Loucy (cell line): Measurements from ENCODE around the gene MAP10.

Experiments used
- H2AFZ ChIP-seq: fragments of 200-600 bp; sonication (generic); 2 replicates; pipeline ENCODE4 v1.6.0; 2016; ENCODE audit warnings: antibody characterized with exemption, mild to moderate bottlenecking, low read length, moderate library complexity
- H3F3A ChIP-seq: fragments of 200-600 bp; 2 replicates; pipeline ENCODE4 v1.6.0; 2016; ENCODE audit warnings: antibody characterized with exemption, low read depth, mild to moderate bottlenecking
- H3K27me3 ChIP-seq: fragments of 200-600 bp; sonication (generic); 2 replicates; pipeline ENCODE4 v1.6.1; 2014; ENCODE audit warnings: low read length, mild to moderate bottlenecking; ENCODE audit not compliant: insufficient read depth, poor library complexity, severe bottlenecking
- H3K36me3 ChIP-seq: fragments of 200-600 bp; sonication (generic); 2 replicates; pipeline ENCODE4 v1.6.1; 2016; ENCODE audit warnings: low read length; ENCODE audit not compliant: insufficient read depth
- H3K4me1 ChIP-seq: fragments of 200-600 bp; sonication (generic); 2 replicates; pipeline ENCODE4 v1.5.1; 2014; ENCODE audit warnings: low read length, mild to moderate bottlenecking; ENCODE audit not compliant: insufficient read depth, poor library complexity, severe bottlenecking
- H3K4me2 ChIP-seq: fragments of 200-600 bp; sonication (generic); 2 replicates; pipeline ENCODE4 v1.6.0; 2014; ENCODE audit warnings: antibody characterized with exemption, low read length, low read depth, mild to moderate bottlenecking; ENCODE audit not compliant: poor library complexity, severe bottlenecking
- H3K4me3 ChIP-seq: fragments of 200-600 bp; sonication (generic); 2 replicates; pipeline ENCODE4 v1.5.1; 2014; ENCODE audit warnings: low read length, mild to moderate bottlenecking, mixed read lengths; ENCODE audit not compliant: poor library complexity, severe bottlenecking
- H3K79me2 ChIP-seq: fragments of 200-600 bp; sonication (generic); 2 replicates; pipeline ENCODE4 v1.6.1; 2014; ENCODE audit warnings: low read length; ENCODE audit not compliant: insufficient read depth
- H3K9ac ChIP-seq: fragments of 200-600 bp; sonication (generic); 2 replicates; pipeline ENCODE4 v1.6.0; 2014; ENCODE audit warnings: mild to moderate bottlenecking, low read depth, low read length, moderate library complexity; ENCODE audit not compliant: poor library complexity, severe bottlenecking
- H3K9me2 ChIP-seq: fragments of 200-600 bp; sonication (generic); replicated peaks from 2 replicates; pipeline ENCODE4 v1.6.1; 2016; ENCODE audit warnings: low read depth, low read length, mixed read lengths
- H3K9me3 ChIP-seq: fragments of 200-600 bp; sonication (generic); 2 replicates; pipeline ENCODE4 v1.6.1; 2014; ENCODE audit warnings: mild to moderate bottlenecking, antibody characterized with exemption, low read length, low read depth; ENCODE audit not compliant: insufficient read depth
- H4K20me1 ChIP-seq: fragments of 200-600 bp; sonication (generic); 2 replicates; pipeline ENCODE4 v1.6.0; 2014; ENCODE audit warnings: antibody characterized with exemption, low read length, mild to moderate bottlenecking; ENCODE audit not compliant: insufficient read depth, poor library complexity, severe bottlenecking
- EZH2phosphoT487 ChIP-seq: fragments of 200-600 bp; IDR thresholded peaks from 2 replicates; pipeline ENCODE4 v1.6.1; 2018; ENCODE audit warnings: antibody characterized with exemption, mild to moderate bottlenecking, moderate library complexity, borderline replicate concordance
- TF ChIP-seq, protein P1 (sequence below): fragments of 200-600 bp; sonication (generic); conservative IDR thresholded peaks from 2 replicates; pipeline ENCODE4 v1.5.1; 2014; ENCODE audit warnings: mild to moderate bottlenecking, antibody characterized with exemption, low read length

Gene MAP10

DNA sequence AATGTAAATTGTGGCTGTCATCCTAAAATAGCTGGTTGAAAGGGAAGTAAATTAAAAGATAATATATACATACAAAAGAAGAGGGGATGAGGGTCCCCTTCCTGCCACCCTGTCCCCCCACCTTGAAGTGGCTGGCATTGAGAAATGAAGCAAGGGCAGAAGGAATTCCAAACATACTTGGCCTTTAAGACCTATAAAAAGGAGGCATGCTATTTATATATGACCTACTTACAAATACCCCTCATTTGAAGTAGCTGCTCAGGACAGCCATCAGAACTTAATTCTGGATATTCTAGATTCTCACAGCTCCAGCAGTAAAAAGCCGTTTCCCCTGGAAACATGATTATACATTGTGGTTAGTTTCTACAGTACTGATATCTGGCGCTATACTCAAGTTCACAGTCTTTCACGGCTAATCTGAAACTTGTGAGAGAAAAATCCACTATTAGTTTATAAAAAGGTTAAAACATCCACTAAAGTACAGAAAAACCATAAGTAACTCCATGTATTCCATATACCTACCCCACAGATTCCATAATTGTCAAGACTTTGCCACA, 9.6 kb upstream of the MAP10 start:
- H3K4me3 ChIP-seq, result no peak overlapping the region
- H3K9ac ChIP-seq, result peak overlapping the region; percentile 69
- peaks cover 65% of the 10 kb centered on the region for H3K4me1 ChIP-seq
- no peaks in the 10 kb centered on the region for H3K36me3 ChIP-seq
- H4K20me1 ChIP-seq, result no peaks in the 10 kb centered on the region
- no peaks in the 10 kb centered on the region for H3K27me3 ChIP-seq
- peaks cover 13% of the 10 kb centered on the region for H3F3A ChIP-seq
- no peaks in the 10 kb centered on the region for H3K9me2 ChIP-seq
- no peaks in the 10 kb centered on the region for H3K9me3 ChIP-seq
- no peak overlapping the region; the same call in 1 of the 2 replicates for H2AFZ ChIP-seq
- TF ChIP-seq, protein P1, sequence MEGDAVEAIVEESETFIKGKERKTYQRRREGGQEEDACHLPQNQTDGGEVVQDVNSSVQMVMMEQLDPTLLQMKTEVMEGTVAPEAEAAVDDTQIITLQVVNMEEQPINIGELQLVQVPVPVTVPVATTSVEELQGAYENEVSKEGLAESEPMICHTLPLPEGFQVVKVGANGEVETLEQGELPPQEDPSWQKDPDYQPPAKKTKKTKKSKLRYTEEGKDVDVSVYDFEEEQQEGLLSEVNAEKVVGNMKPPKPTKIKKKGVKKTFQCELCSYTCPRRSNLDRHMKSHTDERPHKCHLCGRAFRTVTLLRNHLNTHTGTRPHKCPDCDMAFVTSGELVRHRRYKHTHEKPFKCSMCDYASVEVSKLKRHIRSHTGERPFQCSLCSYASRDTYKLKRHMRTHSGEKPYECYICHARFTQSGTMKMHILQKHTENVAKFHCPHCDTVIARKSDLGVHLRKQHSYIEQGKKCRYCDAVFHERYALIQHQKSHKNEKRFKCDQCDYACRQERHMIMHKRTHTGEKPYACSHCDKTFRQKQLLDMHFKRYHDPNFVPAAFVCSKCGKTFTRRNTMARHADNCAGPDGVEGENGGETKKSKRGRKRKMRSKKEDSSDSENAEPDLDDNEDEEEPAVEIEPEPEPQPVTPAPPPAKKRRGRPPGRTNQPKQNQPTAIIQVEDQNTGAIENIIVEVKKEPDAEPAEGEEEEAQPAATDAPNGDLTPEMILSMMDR, result no peak
- no peak for TF ChIP-seq EZH2phosphoT487
- no peaks in the 10 kb centered on the region for H3K79me2 ChIP-seq
- H3K4me2 ChIP-seq, result peak overlapping the region; percentile 10

DNA sequence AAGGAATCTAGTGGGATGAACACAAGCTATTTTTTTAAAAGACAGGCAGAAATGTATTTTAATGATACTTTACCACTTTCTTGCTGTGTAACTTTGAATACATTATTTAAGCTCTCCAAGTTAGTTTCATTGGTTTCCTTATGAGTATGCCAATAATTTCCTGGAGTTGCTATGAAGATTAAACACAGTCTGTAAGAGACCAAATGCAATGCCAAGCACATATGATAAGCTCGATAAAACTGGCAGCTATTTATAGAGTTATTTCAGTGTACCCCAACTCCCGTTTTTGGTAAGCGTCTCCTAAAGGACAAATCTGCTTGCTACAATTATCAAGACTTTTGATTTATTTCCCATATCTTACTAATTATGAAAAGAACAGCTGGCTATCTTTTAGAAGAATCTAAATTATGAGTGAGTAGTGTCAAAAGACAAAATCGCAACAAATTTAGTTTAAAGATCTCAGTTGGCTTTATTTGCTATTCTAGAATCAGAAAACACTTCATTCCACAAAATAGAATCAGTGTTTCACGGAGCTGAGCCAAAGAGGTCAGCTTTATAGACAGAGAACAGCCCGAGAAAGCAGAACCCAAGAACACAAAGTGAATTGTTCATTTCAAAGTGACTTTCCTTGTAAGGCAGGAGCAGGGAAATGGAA, 7.2 kb upstream of the MAP10 start:
- peak overlapping the region; percentile 26 for H3K4me3 ChIP-seq
- H4K20me1 ChIP-seq, result no peaks in the 10 kb centered on the region
- H3K9ac ChIP-seq, result peak overlapping the region; percentile 56
- H3K9me2 ChIP-seq, result no peaks in the 10 kb centered on the region
- H3K36me3 ChIP-seq, result no peaks in the 10 kb centered on the region
- peak overlapping the region; percentile 58 for H3K4me2 ChIP-seq
- no peaks in the 10 kb centered on the region for H3K79me2 ChIP-seq
- no peak overlapping the region; the same call in 1 of the 2 replicates for H2AFZ ChIP-seq
- H3K9me3 ChIP-seq, result no peaks in the 10 kb centered on the region
- peaks cover 12% of the 10 kb centered on the region for H3F3A ChIP-seq
- no peaks in the 10 kb centered on the region for H3K27me3 ChIP-seq
- peaks cover 70% of the 10 kb centered on the region for H3K4me1 ChIP-seq
- no peak for TF ChIP-seq EZH2phosphoT487
- TF ChIP-seq, protein P1, result no peak

DNA sequence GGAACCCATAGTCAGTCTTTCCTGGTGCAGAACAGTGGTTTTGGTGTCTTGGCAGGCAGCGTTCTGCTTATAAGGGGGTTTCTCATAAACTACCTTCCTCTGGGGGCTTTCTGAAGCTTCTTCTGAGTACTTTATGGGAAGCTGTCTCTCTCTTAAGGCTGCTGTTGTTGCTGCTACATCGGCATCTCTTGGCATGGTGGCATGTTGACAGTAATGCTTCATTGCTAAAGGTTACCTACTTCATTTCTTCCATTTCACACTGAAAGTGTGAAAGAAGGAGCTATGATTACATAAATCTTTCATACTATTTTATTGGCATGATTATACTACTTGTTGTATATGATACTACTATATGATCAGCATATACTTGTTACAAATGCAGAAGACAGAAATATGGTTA, 6.3 kb upstream of the MAP10 start:
- TF ChIP-seq EZH2phosphoT487, result no peak
- TF ChIP-seq, protein P1, result no peak
- peak overlapping the region; percentile 38; the same call in 1 of the 2 replicates for H2AFZ ChIP-seq
- no peaks in the 10 kb centered on the region for H3K27me3 ChIP-seq
- no peaks in the 10 kb centered on the region for H3K36me3 ChIP-seq
- peak overlapping the region; percentile 56 for H3K9ac ChIP-seq
- peak overlapping the region; percentile 26 for H3K4me3 ChIP-seq
- peaks cover 63% of the 10 kb centered on the region for H3K4me1 ChIP-seq
- H3K79me2 ChIP-seq, result peaks cover 5% of the 10 kb centered on the region
- H3F3A ChIP-seq, result peaks cover 6% of the 10 kb centered on the region; the same call in 1 of the 2 replicates
- peak overlapping the region; percentile 58 for H3K4me2 ChIP-seq
- H4K20me1 ChIP-seq, result no peaks in the 10 kb centered on the region
- H3K9me3 ChIP-seq, result no peaks in the 10 kb centered on the region
- no peaks in the 10 kb centered on the region for H3K9me2 ChIP-seq
